T-helper 17 cell (primary cell): ENCODE data around the gene OR10A6. TPM values are rescaled to one million over a fixed set of nuclear protein-coding genes. Genes with fewer than 3 reads are reported as not detected.
A peak's percentile ranks its signal among the peaks of the same experiment; 100 is the strongest.

Experiments
- ATAC-seq: fragments of 150-1000 bp; cut with Tn5 transposase; 2 replicates; pipeline ENCODE4 v1.10.0; 2021; ENCODE audit warnings: mild to moderate bottlenecking, moderate library complexity
- DNase-seq, 3 donors: peaks; one replicate each; pipeline versions ENCODE4 v3.0.0 to v3.0.0-alpha.2; 2020 to 2021
- H3K9me3 ChIP-seq: one replicate; pipeline ENCODE4 v1.7.0; 2013; ENCODE audit warnings: low read length, mild to moderate bottlenecking; ENCODE audit not compliant: control insufficient read depth, poor library complexity, severe bottlenecking
- H3K27ac Mint-ChIP-seq: one replicate; pipeline ENCODE4 v1.8.0; 2022; ENCODE audit warnings: mild to moderate bottlenecking, moderate library complexity, mixed read lengths
- H3K27me3 Mint-ChIP-seq: one replicate; pipeline ENCODE4 v1.8.0; 2022; ENCODE audit warnings: mixed read lengths
- H3K36me3 Mint-ChIP-seq: one replicate; pipeline ENCODE4 v1.8.0; 2022; ENCODE audit warnings: low read depth, mixed read lengths
- H3K4me1 Mint-ChIP-seq: one replicate; pipeline ENCODE4 v1.8.0; 2022; ENCODE audit warnings: mild to moderate bottlenecking, mixed read lengths
- H3K4me3 Mint-ChIP-seq: one replicate; pipeline ENCODE4 v1.8.0; 2022; ENCODE audit warnings: mild to moderate bottlenecking, moderate library complexity, mixed read lengths
- total RNA-seq, 4 donors: library from RNA in 2 of 4; stranded (reverse) in 2 of 4; gene quantifications; one replicate each; pipeline ENCODE4 v1.2.3 and lab custom pipeline; 2022 to 2026

The OR10A6 gene
- total RNA-seq (not detected), total RNA-seq (lab: John Stamatoyannopoulos, UW) (0 reads per million in 2 donors)

GRCh38 chr11:7931168-7931567, at the start of gene OR10A6:
OR10A6 (minus strand) TSS chr11:7931268; CDS start chr11:7928662, 2,606 bp downstream.
- Mint-ChIP-seq H3K36me3 (no peaks in the 10 kb centered on the region), H3K27me3 (peaks cover 47% of the 10 kb centered on the region)
- no peaks in the 10 kb centered on the region for H3K9me3 ChIP-seq

GRCh38 chr11:7977232-7977917, 46.3 kb upstream of the OR10A6 start:
- H3K4me3 Mint-ChIP-seq = no peak overlapping the region
- no peak for DNase-seq
- peaks cover 3% of the 10 kb centered on the region for H3K4me1 Mint-ChIP-seq

More at GRCh38 chr11:7931168-7931567, at the start of gene OR10A6:
- no peaks in the 10 kb centered on the region for H3K4me1 Mint-ChIP-seq
- no peak within 1 kb of the TSS for H3K4me3 Mint-ChIP-seq
- no peak for DNase-seq
- no peak for ATAC-seq
- H3K27ac Mint-ChIP-seq = no peak within 1 kb of the TSS

GRCh38 chr11:7974668-7975067, 43.6 kb upstream of the OR10A6 start:
- no peak for DNase-seq
- ATAC-seq = no peak
- Mint-ChIP-seq H3K4me1 (peaks cover 3% of the 10 kb centered on the region), H3K36me3 (no peaks in the 10 kb centered on the region), H3K27me3 (peaks cover 11% of the 10 kb centered on the region), H3K4me3 (no peak overlapping the region), H3K27ac (no peak overlapping the region)
- H3K9me3 ChIP-seq = no peaks in the 10 kb centered on the region

More at GRCh38 chr11:7977232-7977917, 46.3 kb upstream of the OR10A6 start:
- no peaks in the 10 kb centered on the region for H3K36me3 Mint-ChIP-seq
- no peak for ATAC-seq
- peak overlapping the region; percentile 61 for H3K27ac Mint-ChIP-seq
- H3K9me3 ChIP-seq = no peaks in the 10 kb centered on the region
- peaks cover 5% of the 10 kb centered on the region for H3K27me3 Mint-ChIP-seq

GRCh38 chr11:7973011-7973410, 41.9 kb upstream of the OR10A6 start:
- DNase-seq (no peak), ATAC-seq (no peak)
- H3K9me3 ChIP-seq = no peaks in the 10 kb centered on the region
- H3K4me1 Mint-ChIP-seq = peaks cover 3% of the 10 kb centered on the region
- peaks cover 24% of the 10 kb centered on the region for H3K27me3 Mint-ChIP-seq
- no peaks in the 10 kb centered on the region for H3K36me3 Mint-ChIP-seq
- H3K4me3 Mint-ChIP-seq = no peak overlapping the region
- H3K27ac Mint-ChIP-seq = no peak overlapping the region

- H3K9me3 ChIP-seq = no peaks in the 10 kb centered on the region
- peaks cover 2% of the 10 kb centered on the region for H3K36me3 Mint-ChIP-seq
- DNase-seq (no peak), ATAC-seq (no peak)
- no peak overlapping the region for H3K27ac Mint-ChIP-seq
- H3K4me1 Mint-ChIP-seq = peaks cover 5% of the 10 kb centered on the region
- H3K27me3 Mint-ChIP-seq = peaks cover 35% of the 10 kb centered on the region
- no peak overlapping the region for H3K4me3 Mint-ChIP-seq
Observed at GRCh38 chr11:7971846-7972245, 40.8 kb upstream of the OR10A6 start.

- DNase-seq (no peak), ATAC-seq (no peak)
- Mint-ChIP-seq H3K27me3 (peaks cover 45% of the 10 kb centered on the region), H3K27ac (no peak overlapping the region), H3K36me3 (peaks cover 2% of the 10 kb centered on the region), H3K4me3 (no peak overlapping the region), H3K4me1 (peaks cover 2% of the 10 kb centered on the region)
- no peaks in the 10 kb centered on the region for H3K9me3 ChIP-seq
Observed at GRCh38 chr11:7969756-7970646, 38.9 kb upstream of the OR10A6 start.

GRCh38 chr11:7968686-7969085, 37.6 kb upstream of the OR10A6 start:
- no peaks in the 10 kb centered on the region for H3K9me3 ChIP-seq
- DNase-seq (no peak), ATAC-seq (no peak)
- peak overlapping the region; percentile 49 for H3K4me3 Mint-ChIP-seq
- peaks cover 2% of the 10 kb centered on the region for H3K4me1 Mint-ChIP-seq
- no peak overlapping the region for H3K27ac Mint-ChIP-seq
- peaks cover 57% of the 10 kb centered on the region for H3K27me3 Mint-ChIP-seq
- H3K36me3 Mint-ChIP-seq = peaks cover 6% of the 10 kb centered on the region

- H3K9me3 ChIP-seq = no peaks in the 10 kb centered on the region
- Mint-ChIP-seq H3K27ac (no peak overlapping the region), H3K27me3 (peaks cover 54% of the 10 kb centered on the region), H3K36me3 (peaks cover 6% of the 10 kb centered on the region), H3K4me1 (peaks cover 2% of the 10 kb centered on the region), H3K4me3 (no peak overlapping the region)
- DNase-seq = no peak
- no peak for ATAC-seq
Observed at GRCh38 chr11:7967826-7968225, 36.8 kb upstream of the OR10A6 start.

GRCh38 chr11:7967097-7967496, 36.0 kb upstream of the OR10A6 start:
- no peak overlapping the region for H3K27ac Mint-ChIP-seq
- H3K4me1 Mint-ChIP-seq = peaks cover 2% of the 10 kb centered on the region
- peaks cover 6% of the 10 kb centered on the region for H3K36me3 Mint-ChIP-seq
- DNase-seq (no peak), ATAC-seq (no peak)
- no peak overlapping the region for H3K4me3 Mint-ChIP-seq
- peaks cover 52% of the 10 kb centered on the region for H3K27me3 Mint-ChIP-seq
- H3K9me3 ChIP-seq = no peaks in the 10 kb centered on the region

- no peak for ATAC-seq
- H3K4me3 Mint-ChIP-seq = no peak within 1 kb of the TSS
- DNase-seq = no peak
- H3K4me1 Mint-ChIP-seq = peaks cover 2% of the 10 kb centered on the region
- H3K27ac Mint-ChIP-seq = no peak within 1 kb of the TSS
- H3K36me3 Mint-ChIP-seq = peaks cover 6% of the 10 kb centered on the region
- H3K27me3 Mint-ChIP-seq = peaks cover 56% of the 10 kb centered on the region
- no peaks in the 10 kb centered on the region for H3K9me3 ChIP-seq
Observed at GRCh38 chr11:7965386-7965785, 34.3 kb upstream of the OR10A6 start, which contains the start of gene NLRP10. NLRP10 (minus strand) TSS chr11:7965447; CDS start chr11:7963495, 1,952 bp downstream.

- peaks cover 2% of the 10 kb centered on the region for H3K4me1 Mint-ChIP-seq
- ATAC-seq = no peak
Observed at GRCh38 chr11:7964873-7965272, 33.8 kb upstream of the OR10A6 start.

GRCh38 chr11:7964261-7964660, 33.2 kb upstream of the OR10A6 start:
- H3K9me3 ChIP-seq = no peaks in the 10 kb centered on the region
- no peak overlapping the region for H3K27ac Mint-ChIP-seq
- H3K36me3 Mint-ChIP-seq = peaks cover 6% of the 10 kb centered on the region
- H3K4me1 Mint-ChIP-seq = peaks cover 2% of the 10 kb centered on the region
- H3K4me3 Mint-ChIP-seq = no peak overlapping the region
- ATAC-seq (no peak), DNase-seq (no peak)
- H3K27me3 Mint-ChIP-seq = peaks cover 66% of the 10 kb centered on the region

More at GRCh38 chr11:7964873-7965272, 33.8 kb upstream of the OR10A6 start:
- H3K9me3 ChIP-seq = no peaks in the 10 kb centered on the region
- no peak for DNase-seq
- Mint-ChIP-seq H3K4me3 (no peak overlapping the region), H3K27ac (no peak overlapping the region), H3K36me3 (peaks cover 6% of the 10 kb centered on the region), H3K27me3 (peaks cover 60% of the 10 kb centered on the region)

- Mint-ChIP-seq H3K4me1 (no peaks in the 10 kb centered on the region), H3K27ac (no peak overlapping the region), H3K4me3 (no peak overlapping the region), H3K27me3 (peaks cover 48% of the 10 kb centered on the region), H3K36me3 (no peaks in the 10 kb centered on the region)
- ATAC-seq = no peak
- H3K9me3 ChIP-seq = no peaks in the 10 kb centered on the region
- DNase-seq = no peak
Observed at GRCh38 chr11:7955191-7955590, 24.1 kb upstream of the OR10A6 start.
